Measurements from ENCODE around the gene C16orf92.
A peak's percentile ranks its signal among the peaks of the same experiment; 100 is the strongest.
"Not testable (repeated sequence)": the region's sequence is repeated elsewhere in the genome, so short reads cannot be mapped to it uniquely, and the experiment has no call there.

C16orf92 gene

GRCh38 chr16:30027588-30028437, 4.8 kb downstream of the C16orf92 start:
- DNase-seq, result no peak

- no peak for DNase-seq
Observed at GRCh38 chr16:30028438-30029076, 5.6 kb downstream of the C16orf92 start.

- no peak for DNase-seq
Observed at GRCh38 chr16:30030011-30030685, 7.2 kb downstream of the C16orf92 start.

GRCh38 chr16:30030841-30031413, 7.9 kb downstream of the C16orf92 start, which contains the start of gene TLCD3B:
TLCD3B (minus strand) TSS chr16:30031271; CDS start chr16:30030527, 744 bp downstream.
- DNase-seq, result no peak

GRCh38 chr16:30031477-30031918, 8.5 kb downstream of the C16orf92 start:
- DNase-seq, result no peak

GRCh38 chr16:30032083-30032819, 9.3 kb downstream of the C16orf92 start:
- DNase-seq, result peak in 4 of 5 experiments; percentile 39 to 65 (median 48)

- no peak for DNase-seq
Observed at GRCh38 chr16:30033270-30033669, 10.3 kb downstream of the C16orf92 start.

GRCh38 chr16:30040221-30040620, 17.2 kb downstream of the C16orf92 start:
- no peak for DNase-seq

- not testable (repeated sequence) for DNase-seq
Observed at GRCh38 chr16:30040690-30041089, 17.7 kb downstream of the C16orf92 start.

GRCh38 chr16:30041841-30042240, 18.8 kb downstream of the C16orf92 start:
- DNase-seq, result no peak

- no peak for DNase-seq
Observed at GRCh38 chr16:30046178-30046577, 23.2 kb downstream of the C16orf92 start.

GRCh38 chr16:30046588-30046987, 23.6 kb downstream of the C16orf92 start:
- DNase-seq, result no peak

GRCh38 chr16:30049871-30050270, 26.9 kb downstream of the C16orf92 start:
- no peak for DNase-seq

- no peak for DNase-seq
Observed at GRCh38 chr16:30051518-30051917, 28.5 kb downstream of the C16orf92 start.

- DNase-seq, result peak; percentile 75 to 93 (median 79)
Observed at GRCh38 chr16:30052671-30053372, 29.8 kb downstream of the C16orf92 start.

- no peak for DNase-seq
Observed at GRCh38 chr16:30053376-30054015, 30.5 kb downstream of the C16orf92 start.

- DNase-seq, result no peak
Observed at GRCh38 chr16:30054451-30054850, 31.5 kb downstream of the C16orf92 start.

- DNase-seq, result peak in 2 of 5 experiments; percentile 32 to 62
Observed at GRCh38 chr16:30054959-30055553, 32.1 kb downstream of the C16orf92 start.

GRCh38 chr16:30060346-30060745, 37.3 kb downstream of the C16orf92 start:
- no peak for DNase-seq

- DNase-seq, result no peak
Observed at GRCh38 chr16:30060836-30061554, 38.0 kb downstream of the C16orf92 start.

Measured in T-helper 2 cell (primary cell).